Astrocyte of the spinal cord (primary cell): ENCODE results near the gene SPEG.

Experiments used
- DNase-seq: peaks from one replicate; pipeline ENCODE4 v3.0.0; 2011; ENCODE audit warnings: low read depth, low spot score
- H3K4me3 ChIP-seq: 2 replicates; pipeline ENCODE4 v1.5.1; 2011; ENCODE audit warnings: low read depth, mild to moderate bottlenecking, low read length, moderate library complexity
- CTCF ChIP-seq: IDR thresholded peaks from 2 replicates; pipeline ENCODE4 v1.5.1; 2012; ENCODE audit warnings: low read depth, mild to moderate bottlenecking, low read length, inconsistent platforms
- in situ Hi-C: cut with HindIII; loops from 2 replicates; pipeline ENCODE4 v1.10.0; 2017; ENCODE audit warnings: low sequenced_read_pairs

SPEG gene

GRCh38 chr2:219423652-219424377 lies 10.8 kb upstream of the SPEG start:
- in situ Hi-C loops, result no loop called here
- no peak overlapping the region for H3K4me3 ChIP-seq
- DNase-seq, result no peak
- TF ChIP-seq CTCF, result no peak

GRCh38 chr2:219425238-219426067 lies 9.2 kb upstream of the SPEG start:
- H3K4me3 ChIP-seq, result no peak overlapping the region
- DNase-seq, result no peak
- in situ Hi-C loops, result no loop called here
- TF ChIP-seq CTCF, result no peak

GRCh38 chr2:219426068-219426443 lies 8.6 kb upstream of the SPEG start:
- in situ Hi-C loops, result no loop called here

GRCh38 chr2:219426534-219427136 lies 8.0 kb upstream of the SPEG start:
- H3K4me3 ChIP-seq, result no peak overlapping the region
- no peak for TF ChIP-seq CTCF
- DNase-seq, result no peak
- in situ Hi-C loops, result no loop called here

More at GRCh38 chr2:219426068-219426443, 8.6 kb upstream of the SPEG start:
- TF ChIP-seq CTCF, result no peak
- no peak overlapping the region for H3K4me3 ChIP-seq
- no peak for DNase-seq

GRCh38 chr2:219428469-219428868 lies 6.2 kb upstream of the SPEG start:
- no peak overlapping the region for H3K4me3 ChIP-seq
- in situ Hi-C loops, result no loop called here
- no peak for DNase-seq
- no peak for TF ChIP-seq CTCF

- TF ChIP-seq CTCF, result no peak
- no peak for DNase-seq
- H3K4me3 ChIP-seq, result no peak overlapping the region
- in situ Hi-C loops, result no loop called here
Observed at GRCh38 chr2:219429958-219430606, 4.6 kb upstream of the SPEG start.
